ENCODE measurements around the gene DLGAP1.
"Not testable (repeated sequence)": the region's sequence is repeated elsewhere in the genome, so short reads cannot be mapped to it uniquely, and the experiment has no call there.

The DLGAP1 gene

DNA sequence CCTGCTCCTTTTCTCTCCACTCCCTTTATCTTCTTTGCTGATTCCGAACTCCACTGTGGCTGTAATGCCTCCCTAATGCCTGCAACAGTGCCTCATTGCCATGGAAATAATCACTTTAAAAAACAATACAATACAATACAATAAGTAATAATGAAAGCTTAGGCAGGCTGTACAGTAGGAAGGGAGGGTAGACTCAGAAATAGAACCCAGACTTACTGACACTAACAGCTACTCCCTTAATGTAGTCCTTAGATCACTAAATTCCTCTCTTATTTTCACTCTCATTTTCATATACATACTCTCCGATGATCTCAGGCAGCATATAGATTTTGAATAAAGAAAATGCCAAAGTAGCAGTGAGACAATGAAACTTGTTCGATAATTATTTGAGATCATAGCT, 70.2 kb downstream of the DLGAP1 start:
- DNase-seq, result no peak

DNA sequence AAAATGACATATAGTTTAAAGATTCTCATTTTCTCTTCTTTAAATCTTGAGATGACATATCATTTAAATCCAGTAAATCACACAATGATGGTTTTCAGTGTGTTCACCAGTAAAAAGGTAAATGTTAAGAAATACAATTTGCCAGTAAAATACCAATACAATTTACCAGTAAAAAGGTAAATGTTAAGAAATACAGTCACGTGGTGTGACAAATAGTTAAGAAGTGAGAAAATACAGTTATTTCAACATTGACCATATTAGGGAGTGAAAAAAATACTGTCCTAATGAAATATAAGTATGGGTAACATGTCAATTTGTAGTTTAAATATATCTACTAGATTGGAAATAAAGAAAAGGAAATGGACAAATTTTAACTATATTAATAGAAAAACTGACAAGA, 80.5 kb downstream of the DLGAP1 start:
- no peak for DNase-seq

DNA sequence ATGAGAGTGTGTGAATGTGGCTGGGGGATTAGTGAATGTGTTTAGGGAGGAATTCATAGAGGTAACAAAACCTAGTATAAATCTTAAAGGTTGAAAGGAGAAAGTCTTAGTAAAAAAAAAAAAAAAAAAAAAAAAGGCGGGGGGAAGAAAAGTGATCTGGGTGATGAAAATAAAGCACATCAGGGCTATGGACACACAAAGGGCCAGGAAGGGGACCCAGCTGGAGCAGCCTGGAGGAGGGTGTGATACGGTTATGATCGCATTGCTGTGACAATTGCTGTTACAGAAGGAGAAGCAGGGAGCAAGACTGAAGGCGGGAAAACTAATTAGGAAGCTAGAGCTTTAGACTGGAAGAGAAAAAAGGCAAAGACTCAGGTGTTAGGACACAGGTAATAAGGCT, 85.4 kb downstream of the DLGAP1 start:
- no peak for DNase-seq

DNA sequence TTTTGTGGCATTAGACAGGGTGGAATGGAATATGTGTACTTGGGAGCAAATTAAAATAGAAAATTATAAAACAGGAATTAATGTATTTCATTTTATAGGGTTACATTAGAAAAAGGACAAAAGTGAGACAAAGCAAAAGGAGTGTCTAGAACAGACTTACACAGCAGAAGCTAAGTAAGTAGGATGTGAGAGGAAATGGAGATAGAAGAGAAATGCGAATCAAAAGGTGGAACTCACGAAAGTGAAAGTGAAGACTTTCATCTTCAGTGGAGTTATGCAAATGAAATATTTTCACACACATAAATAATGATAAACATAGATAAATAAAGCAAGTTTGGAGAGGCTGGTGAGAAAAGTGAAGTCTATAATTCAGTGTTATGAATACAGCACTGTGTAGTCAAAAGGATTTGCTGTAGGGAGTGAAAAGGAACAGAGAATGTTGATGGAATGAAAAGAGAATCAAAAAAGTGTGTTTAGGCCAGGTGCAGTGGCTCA, 94.8 kb downstream of the DLGAP1 start:
- DNase-seq, result no peak

DNA sequence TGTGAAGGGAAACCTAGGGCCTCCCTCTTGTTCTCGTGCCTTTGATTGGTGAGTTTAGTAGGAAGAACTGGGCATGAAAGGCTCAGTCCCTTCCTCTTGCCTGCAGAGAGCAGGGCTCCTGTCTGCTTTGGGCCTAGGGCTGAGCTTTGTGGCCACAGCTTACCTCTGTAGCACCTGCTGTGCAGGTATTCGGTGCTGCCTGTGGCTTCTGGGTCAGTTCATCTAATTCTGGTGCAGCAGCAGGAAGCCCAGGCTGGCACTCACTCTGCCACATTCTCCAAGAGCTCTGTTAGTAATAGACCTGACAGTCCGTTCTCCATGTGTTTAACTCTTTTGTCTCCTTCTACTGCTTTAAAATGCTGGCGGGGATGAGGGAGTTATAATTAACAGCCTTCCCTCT, 96.5 kb downstream of the DLGAP1 start:
- no peak for DNase-seq

DNA sequence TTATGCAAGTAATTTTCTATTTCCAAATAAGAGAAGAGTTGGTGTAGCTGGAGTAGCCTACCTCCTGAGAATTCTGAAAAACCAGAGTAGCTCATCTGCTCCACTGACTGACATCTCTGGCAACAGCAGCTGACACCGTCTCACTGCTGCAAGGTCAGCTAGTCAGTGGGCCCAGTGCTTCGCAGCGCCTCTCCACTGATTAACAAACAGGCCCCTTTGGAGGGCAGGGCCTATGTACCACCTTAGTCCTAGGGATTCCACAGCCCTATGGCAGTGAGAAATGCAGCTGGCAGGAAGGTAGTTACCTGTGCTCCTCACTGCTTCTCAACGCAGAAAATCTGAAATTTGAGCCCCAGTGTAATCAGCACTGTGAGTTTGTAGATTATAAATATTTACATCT, 97.5 kb downstream of the DLGAP1 start:
- no peak for DNase-seq

DNA sequence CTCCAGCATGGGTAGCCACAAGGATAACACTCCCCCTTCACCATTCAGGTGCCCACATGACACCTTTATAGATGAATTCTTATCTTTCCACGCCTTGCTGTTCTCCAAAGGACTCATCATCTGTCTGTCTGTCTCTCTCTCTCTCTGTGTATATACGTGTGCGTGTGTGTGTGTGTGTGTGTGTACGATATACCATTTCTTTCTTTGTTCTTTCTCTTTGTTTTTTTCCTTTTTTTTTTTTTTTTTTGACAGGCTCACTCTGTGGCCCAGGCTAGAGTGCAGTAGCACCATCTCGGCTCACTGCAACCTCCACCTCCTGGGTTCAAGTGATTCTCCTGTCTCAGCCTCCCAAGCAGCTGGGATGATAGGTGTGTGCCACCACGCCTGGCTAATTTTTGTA, 98.2 kb downstream of the DLGAP1 start:
- no peak for DNase-seq

DNA sequence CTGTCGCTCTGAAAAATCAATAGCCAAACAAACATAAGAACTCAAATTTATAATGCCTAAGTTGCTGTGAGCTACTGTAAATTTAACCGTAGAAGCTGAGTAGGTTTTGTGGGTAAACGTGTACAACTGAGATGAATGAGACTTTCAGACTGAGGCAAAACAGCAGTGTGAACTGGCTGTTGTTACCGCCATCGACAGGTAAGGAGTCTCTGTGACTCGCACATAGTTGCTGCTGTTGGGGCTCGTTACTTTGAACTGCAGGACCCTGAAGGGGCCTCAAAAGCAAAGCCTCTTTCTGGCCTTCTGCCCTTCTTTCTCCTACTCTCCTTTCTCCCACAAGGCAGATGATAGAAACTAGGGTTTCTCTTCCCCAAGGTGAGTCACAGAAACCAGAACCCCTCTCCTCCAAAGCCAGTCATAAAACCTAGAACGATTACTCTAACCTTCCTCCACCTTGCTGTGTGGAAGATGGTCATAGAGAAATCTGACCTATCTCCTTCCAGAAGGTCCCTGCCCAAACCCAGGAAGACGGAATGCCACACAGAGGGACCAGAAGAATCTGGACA, 101.2 kb downstream of the DLGAP1 start:
- no peak for DNase-seq

DNA sequence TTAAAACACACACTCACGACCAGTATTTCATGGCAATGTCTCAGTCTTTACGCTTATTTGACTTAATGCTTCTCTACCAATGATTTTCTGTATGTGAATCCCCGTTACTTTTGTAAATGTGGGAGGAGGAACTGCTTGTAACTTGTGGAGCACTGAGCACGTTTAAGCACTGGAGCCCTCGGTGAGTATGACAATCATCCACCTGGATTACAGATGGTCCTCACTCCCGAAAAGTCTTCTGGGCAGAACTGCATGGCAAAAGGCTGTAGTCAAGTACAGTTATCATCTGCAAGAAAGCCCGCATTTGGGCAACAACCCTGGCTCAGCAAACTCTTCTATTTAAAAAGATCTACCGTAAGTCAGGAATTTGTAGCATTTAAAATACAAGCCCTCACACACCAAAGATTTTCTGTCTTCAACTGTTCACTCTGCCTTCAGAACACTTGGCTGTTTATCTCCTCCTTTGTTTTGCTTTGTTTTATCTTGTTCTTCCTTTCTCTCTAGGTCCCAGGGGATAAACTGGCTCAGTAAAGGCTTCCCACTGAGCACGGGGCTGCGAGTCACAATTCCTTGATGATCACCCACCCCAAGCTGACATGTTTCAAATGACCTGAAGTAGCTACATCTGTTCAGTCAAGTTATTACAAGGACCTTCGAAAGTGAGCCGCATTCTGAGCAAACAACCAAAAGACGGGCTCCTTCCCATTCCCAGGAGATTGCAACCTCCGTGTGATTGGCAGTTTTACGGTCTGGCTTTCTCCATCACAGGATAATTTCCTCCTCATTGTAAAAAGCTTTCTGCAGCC, 102.2 kb downstream of the DLGAP1 start:
- DNase-seq, result no peak

DNA sequence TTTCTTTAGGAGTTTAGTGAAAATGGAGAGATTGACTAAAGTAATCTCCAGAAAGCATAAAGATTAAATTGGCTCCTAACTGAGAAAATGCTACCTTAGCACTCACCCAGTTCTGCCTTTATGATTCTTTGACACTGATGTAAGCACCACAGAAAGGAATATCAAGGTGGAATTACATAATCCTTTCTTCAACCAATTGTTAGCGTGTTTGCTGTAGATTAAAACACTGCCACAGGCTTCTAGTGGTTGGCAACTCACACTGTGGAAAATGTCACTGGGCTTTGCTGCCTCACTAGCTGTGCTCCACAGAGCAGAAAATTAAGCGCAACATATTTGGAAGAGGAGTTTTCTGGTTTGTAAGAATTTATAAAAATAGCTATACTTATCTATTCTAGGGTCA, 104.1 kb downstream of the DLGAP1 start:
- no peak for DNase-seq

DNA sequence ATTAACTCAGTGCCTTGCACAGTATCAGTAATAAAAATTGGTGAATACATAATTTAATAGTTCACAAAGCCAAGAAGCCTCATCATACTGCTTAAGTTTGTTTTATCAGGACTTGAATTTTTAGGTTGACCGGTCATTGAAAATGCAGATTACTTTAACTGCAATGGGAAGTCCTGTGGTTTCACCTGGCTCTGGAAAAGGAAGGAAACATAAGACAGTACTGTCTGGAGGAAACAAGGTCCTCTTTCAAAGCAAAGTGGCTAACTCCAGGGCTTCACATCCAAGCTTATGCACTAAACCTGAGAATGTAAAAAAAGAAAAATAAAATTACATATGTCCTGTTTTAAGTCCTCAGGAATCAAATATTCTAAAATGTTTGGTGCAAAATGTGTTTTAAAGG, 119.7 kb downstream of the DLGAP1 start:
- no peak for DNase-seq

DNA sequence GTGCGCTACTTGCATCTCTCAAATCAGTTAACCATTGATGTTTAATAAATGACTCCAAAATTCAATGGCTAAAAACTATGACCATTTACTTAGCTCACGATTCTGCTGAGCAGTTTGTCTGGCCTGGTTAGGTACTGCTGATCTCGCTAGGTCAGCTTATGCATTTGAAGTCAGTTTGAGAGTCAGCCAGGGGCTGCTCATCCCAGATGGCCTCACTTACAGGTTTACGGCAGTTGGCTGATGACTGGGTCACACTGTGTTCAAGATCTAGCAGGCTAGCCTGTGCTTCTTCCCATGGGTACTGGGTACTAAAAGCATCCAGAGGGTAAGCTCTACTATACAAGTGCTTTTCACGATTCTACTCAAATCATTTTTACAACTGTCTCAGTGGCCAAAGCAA, 122.1 kb downstream of the DLGAP1 start:
- no peak for DNase-seq

DNA sequence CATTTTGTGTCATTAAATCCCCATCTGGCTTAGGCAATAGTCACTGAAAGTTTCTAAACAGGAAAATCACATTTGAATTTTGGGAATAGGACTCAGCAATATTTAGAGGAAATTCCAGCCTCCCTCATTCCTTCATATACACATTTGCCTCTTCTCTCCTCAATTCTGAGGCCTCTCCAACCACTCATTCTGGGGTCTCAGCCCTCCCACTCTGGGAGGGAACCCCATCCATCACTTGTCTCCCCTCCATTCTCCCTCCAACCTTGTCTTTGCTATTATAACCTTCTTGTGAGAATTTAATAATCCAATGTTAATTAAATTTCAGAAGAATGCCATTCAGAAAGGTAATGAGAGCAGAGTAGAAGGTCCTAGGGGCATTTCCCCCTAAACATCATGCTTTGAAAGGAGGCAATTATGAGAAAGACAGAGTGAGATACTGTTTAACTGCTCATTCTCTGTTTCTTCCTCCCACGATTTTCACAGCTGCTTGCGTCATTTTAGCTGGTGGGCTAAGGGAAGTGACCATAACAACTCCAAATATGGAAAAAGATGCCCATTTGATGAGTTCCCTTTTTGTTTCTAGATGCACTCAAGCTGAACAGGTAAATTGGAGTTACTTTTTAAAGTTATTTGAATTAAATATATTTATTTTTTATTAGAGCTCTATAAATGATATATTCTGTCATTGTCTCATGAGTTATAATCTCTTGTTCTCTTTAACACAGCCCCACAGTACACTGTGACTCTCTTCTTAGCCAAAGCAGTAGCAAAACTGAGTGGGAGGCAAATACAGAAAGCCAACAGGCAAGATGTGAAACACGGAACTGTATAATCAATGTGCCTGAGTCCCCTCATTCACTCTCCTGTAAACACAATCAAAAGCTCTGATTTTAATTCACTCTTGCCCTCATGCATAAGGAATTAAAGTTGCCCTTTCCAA, 135.1 kb downstream of the DLGAP1 start:
- DNase-seq, result no peak

DNA sequence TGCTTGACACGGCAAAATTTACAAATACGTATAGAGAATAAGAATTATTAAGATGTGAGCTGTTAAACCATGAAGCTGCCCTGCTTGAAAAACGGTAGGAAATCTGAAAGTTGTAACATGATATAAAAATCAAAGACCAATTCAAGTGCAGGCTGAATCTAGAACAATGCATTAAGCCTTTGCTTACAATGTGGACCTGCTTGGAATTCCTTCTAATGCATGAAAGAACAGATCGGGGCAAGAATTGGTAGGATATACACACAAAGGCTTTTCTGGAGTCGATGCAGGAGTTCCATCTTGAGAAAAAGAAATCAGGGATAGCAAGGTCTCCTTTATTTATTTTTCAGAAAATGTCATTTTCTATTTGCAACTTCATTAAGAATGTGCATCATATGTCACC, 136.8 kb downstream of the DLGAP1 start:
- no peak for DNase-seq

DNA sequence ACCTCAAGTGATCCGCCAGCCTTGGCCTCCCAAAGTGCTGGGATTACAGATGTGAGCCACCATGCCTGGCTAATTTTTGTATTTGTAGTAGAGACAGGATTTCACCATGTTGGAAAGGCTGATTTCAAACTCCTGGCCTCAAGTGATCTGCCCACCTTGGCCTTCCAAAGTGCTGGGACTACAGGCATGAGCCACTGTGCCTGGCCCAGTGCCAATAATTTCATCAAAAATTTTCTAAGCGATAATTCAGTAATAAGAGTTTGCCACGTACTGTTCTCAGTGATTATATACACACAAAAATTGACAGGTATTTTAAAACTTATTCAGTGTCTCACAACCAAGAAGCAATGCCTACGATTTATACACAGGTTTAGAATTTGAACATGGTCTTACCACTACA, 143.2 kb downstream of the DLGAP1 start:
- not testable (repeated sequence) for DNase-seq

DNA sequence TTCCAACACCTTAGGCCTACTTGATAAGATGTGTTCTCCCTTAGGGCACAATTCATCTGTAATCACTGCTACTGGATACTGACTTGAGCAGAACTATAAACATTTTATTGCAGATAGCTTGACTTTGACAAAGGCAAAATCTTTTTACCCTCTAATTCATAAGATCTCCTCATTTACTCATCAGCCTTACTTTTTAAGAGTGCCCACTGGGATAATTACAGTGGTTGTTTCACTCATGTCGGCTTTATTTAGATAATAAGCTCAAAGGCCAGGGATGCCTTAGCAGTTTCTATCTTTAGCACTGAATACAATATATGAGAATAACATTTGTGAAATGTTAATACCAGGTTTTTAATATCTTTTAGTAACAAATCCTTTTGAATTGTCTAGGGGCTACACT, 144.0 kb downstream of the DLGAP1 start:
- no peak for DNase-seq

DNA sequence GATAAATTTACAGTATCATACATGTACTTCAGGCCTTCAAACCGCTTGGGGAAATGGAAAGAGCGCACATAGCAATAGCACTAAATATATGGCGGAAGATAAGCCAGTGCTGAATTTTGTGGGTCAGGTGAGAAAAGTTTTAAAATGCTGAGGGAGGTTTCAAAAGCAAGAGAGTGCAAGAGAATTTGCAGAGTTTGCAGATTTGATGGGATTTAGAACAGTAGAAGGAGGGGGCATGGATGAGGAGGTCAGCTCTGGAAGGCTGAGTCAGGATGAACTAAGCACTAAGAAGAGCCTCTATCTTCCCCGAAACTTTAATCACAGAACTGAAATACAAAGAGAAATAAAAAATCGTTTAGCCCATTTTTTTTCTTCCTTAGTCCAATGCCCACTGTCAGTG, 145.9 kb downstream of the DLGAP1 start:
- DNase-seq, result no peak

DNA sequence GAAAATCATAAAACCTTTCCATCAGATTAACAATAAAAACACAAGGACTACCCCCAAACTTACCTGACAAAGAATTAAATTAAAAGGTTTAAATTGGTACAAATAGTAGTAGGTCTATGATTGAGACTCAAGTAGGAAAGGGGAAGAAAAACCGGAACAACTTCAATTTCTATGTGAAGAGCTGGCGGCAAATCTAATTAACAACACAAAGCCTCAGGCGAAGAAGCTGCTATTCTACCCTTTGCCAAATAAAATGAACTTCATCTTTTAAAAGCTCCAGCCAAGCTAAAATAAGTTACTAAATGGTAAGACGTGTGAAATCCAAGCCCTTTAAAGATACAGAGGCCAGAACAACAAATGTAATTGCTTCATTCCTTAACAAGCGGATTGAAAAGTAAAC, 146.5 kb downstream of the DLGAP1 start:
- DNase-seq, result no peak

DNA sequence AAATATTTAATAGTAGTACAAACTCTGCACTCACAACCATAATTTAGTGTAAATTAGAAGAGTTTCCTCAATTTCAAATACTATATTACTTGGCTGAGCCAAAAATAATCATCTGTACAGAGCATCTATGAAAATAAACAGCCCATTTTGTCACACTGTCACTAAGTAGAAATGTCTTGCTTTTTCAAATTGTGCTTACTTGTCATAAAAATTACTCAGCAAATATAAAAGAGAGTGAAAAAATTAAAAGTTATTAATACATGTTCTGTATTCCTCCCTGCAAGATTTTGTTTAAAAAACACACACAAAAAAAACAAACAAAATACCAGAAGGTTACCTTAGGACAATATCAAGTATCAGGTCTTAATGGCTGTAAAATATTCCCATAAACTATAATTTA, 155.7 kb downstream of the DLGAP1 start:
- no peak for DNase-seq

DNA sequence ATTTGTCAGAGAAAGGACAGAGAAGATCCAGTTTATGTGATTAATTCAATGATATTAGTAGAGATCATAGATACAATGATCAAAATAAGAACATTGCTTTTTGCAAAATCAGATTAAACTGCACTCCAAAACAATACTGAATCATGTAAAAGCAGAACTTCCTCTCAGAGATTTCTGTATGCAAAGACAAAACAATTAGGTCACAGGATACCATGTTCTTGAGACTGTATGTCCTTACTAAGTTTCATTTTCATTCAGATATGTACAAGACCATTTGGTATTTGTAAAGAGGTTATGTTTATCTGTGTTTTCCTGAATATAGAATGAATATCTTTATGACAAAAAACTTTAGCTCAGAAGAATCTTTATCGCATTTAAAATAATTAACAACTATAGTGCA, 161.8 kb downstream of the DLGAP1 start:
- DNase-seq, result no peak

DNA sequence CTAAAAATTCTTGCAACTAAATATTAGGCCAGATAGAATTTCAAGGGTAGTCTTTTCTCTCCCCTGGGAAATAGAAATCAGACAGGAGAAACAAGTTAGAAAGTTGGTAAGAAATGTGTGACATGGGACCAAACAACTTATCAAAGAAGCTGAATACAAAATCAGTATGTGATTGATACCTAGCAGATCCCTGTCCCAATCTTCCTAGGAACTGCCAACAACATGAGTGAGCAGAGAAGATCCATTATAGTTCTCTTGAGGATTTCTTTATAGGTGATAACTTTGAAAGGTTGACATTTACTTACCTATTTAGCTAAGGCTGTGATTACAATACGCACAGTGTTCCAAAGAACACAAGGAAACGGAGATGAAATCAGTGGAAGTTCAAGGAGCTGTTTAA, 162.4 kb downstream of the DLGAP1 start:
- no peak for DNase-seq

DNA sequence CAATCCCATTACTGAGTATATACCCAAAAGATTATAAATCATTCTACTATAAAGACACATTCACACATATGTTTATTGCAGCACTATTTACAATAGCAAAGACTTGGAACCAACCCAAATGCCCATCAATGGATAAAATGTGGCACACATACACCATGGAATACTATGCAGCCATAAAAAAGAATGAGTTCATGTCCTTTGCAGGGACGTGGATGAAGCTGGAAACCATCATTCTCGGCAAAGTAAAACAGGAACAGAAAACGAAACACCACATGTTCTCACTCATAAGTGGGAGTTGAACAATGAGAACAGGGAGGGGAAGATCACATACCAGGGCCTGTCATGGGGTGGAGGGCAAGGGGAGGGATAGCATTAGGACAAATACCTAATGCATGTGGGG, 167.8 kb downstream of the DLGAP1 start:
- DNase-seq, result not testable (repeated sequence)

DNA sequence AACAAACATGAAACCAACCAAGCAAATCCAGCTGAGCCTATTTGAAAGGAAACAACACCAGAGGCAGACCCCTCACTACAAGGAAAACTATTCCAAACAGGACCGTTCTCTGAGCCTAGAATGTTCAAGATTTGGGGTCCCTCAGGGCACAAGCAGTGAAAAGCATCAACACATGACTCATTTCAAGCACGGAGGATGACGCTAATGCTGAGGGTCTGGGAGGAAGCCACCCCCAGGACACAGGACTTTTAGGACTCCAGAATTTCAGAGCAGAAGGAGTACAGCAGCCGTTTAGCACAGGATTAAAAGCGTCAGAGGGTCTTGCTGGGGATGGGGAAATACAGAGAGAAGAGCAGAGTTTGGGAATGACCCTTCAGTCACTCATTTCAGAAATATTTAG, 168.9 kb downstream of the DLGAP1 start:
- no peak for DNase-seq

DNA sequence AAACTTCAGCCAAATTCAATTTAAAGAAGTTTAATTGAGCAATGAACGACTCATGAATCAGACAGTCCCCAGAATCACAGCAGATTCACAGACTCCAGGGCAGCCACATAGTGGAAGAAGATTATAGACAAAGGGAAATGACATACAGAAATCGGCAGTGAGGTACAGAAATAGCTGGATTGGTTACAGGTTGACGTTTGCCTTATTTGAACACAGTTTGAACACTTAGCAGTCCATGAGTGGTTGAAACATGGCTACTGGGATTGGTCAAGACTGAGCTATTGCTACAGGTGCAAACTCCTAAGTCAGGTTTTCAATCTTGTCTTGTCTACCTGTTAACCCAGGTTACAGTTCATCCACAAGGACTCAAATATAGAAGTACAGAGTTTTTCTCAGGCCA, 169.6 kb downstream of the DLGAP1 start:
- no peak for DNase-seq
